Peyer's patch (tissue), 4 donors: ENCODE results near the gene GABRE.

Experiments used
- POLR2A ChIP-seq, 2 donors: fragments of 450-650 bp; IDR thresholded peaks; one replicate each; pipeline ENCODE4 v1.5.1; 2017; ENCODE audit warnings: antibody characterized with exemption in 2 of 2, mild to moderate bottlenecking in 2 of 2, moderate library complexity in 2 of 2
- TF ChIP-seq, protein P1 (sequence below), 6 experiments: fragments of 450-650 bp in 4 of 6; fragments of 200-600 bp in 2 of 6; sonication (generic) in 1 of 6; IDR thresholded peaks; one replicate each; pipeline ENCODE4 v1.5.1; 2017 to 2019; ENCODE audit warnings: antibody characterized with exemption in 6 of 6, mild to moderate bottlenecking in 3 of 6, moderate library complexity in 1 of 6

DNA sequence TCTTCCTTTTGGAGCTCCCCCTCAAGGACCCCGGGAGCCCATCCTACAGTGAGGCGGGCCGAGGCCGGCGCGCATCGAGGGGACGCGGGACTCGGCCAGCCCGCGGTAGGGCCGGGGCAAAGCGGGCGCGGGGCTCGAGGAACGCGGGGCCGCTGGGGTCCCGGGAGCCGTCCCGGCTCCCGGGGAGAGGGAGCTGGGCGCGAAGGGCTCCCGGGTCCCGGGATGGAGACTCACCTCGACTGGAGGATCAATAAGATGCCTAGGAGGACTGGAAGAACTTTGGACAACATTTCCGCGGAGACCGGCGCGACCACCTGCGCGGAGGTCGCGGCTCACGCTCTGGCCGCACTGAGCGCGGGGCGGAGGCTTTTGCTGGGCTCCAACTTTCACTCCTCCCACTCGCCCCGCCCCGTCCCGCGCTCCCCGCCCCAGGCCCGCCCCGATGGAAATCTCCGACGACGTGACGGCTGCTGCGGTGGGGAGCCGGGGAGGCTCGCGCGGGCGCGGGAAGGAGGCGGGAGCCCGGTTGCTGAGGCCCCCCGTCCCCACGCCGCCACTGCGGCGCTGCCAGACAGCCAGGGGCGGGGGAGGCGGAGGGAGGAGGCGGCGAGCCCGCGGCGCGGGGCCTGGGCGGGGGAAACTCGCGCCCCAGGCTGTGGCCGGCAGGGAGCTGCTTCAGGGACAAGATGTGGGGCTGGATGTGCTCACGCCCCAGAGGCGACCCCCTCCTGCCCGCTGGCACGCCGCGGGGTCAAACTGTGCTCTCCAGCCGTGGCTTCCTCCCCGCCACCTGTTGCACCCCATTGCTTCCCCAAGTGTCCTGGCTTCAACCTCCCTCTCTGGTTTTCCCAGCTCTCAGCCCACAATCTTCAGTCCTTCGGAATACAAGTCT is at the start of gene GABRE:
- TF ChIP-seq, protein P1, sequence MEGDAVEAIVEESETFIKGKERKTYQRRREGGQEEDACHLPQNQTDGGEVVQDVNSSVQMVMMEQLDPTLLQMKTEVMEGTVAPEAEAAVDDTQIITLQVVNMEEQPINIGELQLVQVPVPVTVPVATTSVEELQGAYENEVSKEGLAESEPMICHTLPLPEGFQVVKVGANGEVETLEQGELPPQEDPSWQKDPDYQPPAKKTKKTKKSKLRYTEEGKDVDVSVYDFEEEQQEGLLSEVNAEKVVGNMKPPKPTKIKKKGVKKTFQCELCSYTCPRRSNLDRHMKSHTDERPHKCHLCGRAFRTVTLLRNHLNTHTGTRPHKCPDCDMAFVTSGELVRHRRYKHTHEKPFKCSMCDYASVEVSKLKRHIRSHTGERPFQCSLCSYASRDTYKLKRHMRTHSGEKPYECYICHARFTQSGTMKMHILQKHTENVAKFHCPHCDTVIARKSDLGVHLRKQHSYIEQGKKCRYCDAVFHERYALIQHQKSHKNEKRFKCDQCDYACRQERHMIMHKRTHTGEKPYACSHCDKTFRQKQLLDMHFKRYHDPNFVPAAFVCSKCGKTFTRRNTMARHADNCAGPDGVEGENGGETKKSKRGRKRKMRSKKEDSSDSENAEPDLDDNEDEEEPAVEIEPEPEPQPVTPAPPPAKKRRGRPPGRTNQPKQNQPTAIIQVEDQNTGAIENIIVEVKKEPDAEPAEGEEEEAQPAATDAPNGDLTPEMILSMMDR (IDR thresholded peaks at IDR 0.05), result no peak
- peak; percentile 74 to 86 for TF ChIP-seq POLR2A (IDR thresholded peaks at IDR 0.05)
